ENCODE results near the gene TRMT10C. TPM values are rescaled to one million over a fixed set of nuclear protein-coding genes. Genes with fewer than 3 reads are reported as not detected.

The TRMT10C gene
- total and polyA plus RNA-seq, 9 of the 15 experiments (the other 6 are each of a cell fraction or from before 2014, with no cell fraction given), result 48.6 to 106 (median 63.9) TPM

- TF ChIP-seq, protein P1, sequence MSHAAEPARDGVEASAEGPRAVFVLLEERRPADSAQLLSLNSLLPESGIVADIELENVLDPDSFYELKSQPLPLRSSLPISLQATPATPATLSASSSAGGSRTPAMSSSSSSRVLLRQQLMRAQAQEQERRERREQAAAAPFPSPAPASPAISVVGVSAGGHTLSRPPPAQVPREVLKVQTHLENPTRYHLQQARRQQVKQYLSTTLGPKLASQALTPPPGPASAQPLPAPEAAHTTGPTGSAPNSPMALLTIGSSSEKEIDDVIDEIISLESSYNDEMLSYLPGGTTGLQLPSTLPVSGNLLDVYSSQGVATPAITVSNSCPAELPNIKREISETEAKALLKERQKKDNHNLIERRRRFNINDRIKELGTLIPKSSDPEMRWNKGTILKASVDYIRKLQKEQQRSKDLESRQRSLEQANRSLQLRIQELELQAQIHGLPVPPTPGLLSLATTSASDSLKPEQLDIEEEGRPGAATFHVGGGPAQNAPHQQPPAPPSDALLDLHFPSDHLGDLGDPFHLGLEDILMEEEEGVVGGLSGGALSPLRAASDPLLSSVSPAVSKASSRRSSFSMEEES (CRISPR knock-in tag; IDR thresholded peaks at IDR 0.05), result no peak
- TF ChIP-seq IRF2 (CRISPR knock-in tag; IDR thresholded peaks at IDR 0.05) (no peak), TCF3 (CRISPR knock-in tag; IDR thresholded peaks at IDR 0.05) (no peak), STAT5A (IDR thresholded peaks at IDR 0.05; ENCODE audit: borderline replicate concordance, low read length) (no peak; the same call in 1 of the 2 replicates), CREB1 (IDR thresholded peaks at IDR 0.05) (peak; percentile 89), CREB1 (CRISPR knock-in tag; IDR thresholded peaks at IDR 0.05) (peak; percentile 89), POLR2H (tag; IDR thresholded peaks at IDR 0.05; ENCODE audit: low read depth) (peak; percentile 77; the same call in 1 of the 2 replicates), RBM22 (IDR thresholded peaks at IDR 0.05; ENCODE audit: low read depth, low read length, poor library complexity, severe bottlenecking) (no peak), CREBBP (IDR thresholded peaks at IDR 0.05; ENCODE audit: low read depth, low read length) (no peak), LEF1 (IDR thresholded peaks at IDR 0.05) (0 out of 2 replicates have a peak, but pooled peaks have one; percentile 43), ZBTB7A (IDR thresholded peaks at IDR 0.05; ENCODE audit: borderline replicate concordance, control insufficient read depth, low read depth, low read length) (no peak)
- TF ChIP-seq, protein P2, sequence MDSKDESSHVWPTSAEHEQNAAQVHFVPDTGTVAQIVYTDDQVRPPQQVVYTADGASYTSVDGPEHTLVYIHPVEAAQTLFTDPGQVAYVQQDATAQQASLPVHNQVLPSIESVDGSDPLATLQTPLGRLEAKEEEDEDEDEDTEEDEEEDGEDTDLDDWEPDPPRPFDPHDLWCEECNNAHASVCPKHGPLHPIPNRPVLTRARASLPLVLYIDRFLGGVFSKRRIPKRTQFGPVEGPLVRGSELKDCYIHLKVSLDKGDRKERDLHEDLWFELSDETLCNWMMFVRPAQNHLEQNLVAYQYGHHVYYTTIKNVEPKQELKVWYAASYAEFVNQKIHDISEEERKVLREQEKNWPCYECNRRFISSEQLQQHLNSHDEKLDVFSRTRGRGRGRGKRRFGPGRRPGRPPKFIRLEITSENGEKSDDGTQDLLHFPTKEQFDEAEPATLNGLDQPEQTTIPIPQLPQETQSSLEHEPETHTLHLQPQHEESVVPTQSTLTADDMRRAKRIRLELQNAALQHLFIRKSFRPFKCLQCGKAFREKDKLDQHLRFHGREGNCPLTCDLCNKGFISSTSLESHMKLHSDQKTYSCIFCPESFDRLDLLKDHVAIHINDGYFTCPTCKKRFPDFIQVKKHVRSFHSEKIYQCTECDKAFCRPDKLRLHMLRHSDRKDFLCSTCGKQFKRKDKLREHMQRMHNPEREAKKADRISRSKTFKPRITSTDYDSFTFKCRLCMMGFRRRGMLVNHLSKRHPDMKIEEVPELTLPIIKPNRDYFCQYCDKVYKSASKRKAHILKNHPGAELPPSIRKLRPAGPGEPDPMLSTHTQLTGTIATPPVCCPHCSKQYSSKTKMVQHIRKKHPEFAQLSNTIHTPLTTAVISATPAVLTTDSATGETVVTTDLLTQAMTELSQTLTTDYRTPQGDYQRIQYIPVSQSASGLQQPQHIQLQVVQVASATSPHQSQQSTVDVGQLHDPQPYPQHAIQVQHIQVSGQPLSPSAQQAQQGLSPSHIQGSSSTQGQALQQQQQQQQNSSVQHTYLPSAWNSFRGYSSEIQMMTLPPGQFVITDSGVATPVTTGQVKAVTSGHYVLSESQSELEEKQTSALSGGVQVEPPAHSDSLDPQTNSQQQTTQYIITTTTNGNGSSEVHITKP (IDR thresholded peaks at IDR 0.05; ENCODE audit: partially characterized antibody), result peak; percentile 10
- TF ChIP-seq, protein P3, sequence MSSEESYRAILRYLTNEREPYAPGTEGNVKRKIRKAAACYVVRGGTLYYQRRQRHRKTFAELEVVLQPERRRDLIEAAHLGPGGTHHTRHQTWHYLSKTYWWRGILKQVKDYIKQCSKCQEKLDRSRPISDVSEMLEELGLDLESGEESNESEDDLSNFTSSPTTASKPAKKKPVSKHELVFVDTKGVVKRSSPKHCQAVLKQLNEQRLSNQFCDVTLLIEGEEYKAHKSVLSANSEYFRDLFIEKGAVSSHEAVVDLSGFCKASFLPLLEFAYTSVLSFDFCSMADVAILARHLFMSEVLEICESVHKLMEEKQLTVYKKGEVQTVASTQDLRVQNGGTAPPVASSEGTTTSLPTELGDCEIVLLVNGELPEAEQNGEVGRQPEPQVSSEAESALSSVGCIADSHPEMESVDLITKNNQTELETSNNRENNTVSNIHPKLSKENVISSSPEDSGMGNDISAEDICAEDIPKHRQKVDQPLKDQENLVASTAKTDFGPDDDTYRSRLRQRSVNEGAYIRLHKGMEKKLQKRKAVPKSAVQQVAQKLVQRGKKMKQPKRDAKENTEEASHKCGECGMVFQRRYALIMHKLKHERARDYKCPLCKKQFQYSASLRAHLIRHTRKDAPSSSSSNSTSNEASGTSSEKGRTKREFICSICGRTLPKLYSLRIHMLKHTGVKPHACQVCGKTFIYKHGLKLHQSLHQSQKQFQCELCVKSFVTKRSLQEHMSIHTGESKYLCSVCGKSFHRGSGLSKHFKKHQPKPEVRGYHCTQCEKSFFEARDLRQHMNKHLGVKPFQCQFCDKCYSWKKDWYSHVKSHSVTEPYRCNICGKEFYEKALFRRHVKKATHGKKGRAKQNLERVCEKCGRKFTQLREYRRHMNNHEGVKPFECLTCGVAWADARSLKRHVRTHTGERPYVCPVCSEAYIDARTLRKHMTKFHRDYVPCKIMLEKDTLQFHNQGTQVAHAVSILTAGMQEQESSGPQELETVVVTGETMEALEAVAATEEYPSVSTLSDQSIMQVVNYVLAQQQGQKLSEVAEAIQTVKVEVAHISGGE (CRISPR knock-in tag; IDR thresholded peaks at IDR 0.05), result peak in 1 of 3 experiments; percentile 55; a peak in 1 of 6 replicates
Observed at GRCh38 chr3:101573449-101574387, 12.1 kb downstream of the TRMT10C start, which contains the start of gene PCNP (continued).
